Adipocyte (in vitro differentiated cells): Measurements from ENCODE around the gene PTPN18.
A peak's percentile ranks its signal among the peaks of the same experiment; 100 is the strongest.

Source experiments
- DNase-seq: peaks from one replicate; pipeline ENCODE4 v3.0.0-alpha.2; 2015; ENCODE audit warnings: low read depth
- H3K27me3 ChIP-seq: replicated peaks from 2 replicates; pipeline ENCODE4 v1.7.0; 2013; ENCODE audit warnings: mild to moderate bottlenecking, low read length, moderate library complexity; ENCODE audit not compliant: control insufficient read depth, insufficient read depth
- H3K36me3 ChIP-seq: 2 replicates; pipeline ENCODE4 v1.7.0; 2013; ENCODE audit warnings: low read length, mild to moderate bottlenecking, moderate library complexity; ENCODE audit not compliant: control insufficient read depth, insufficient read depth, severe bottlenecking
- H3K4me1 ChIP-seq: 2 replicates; pipeline ENCODE4 v1.7.0; 2013; ENCODE audit warnings: mild to moderate bottlenecking, low read length, moderate library complexity; ENCODE audit not compliant: control insufficient read depth, insufficient read depth
- H3K4me3 ChIP-seq: 2 replicates; pipeline ENCODE4 v1.7.0; 2013; ENCODE audit warnings: mild to moderate bottlenecking, low read length, moderate library complexity
- H3K9ac ChIP-seq: 2 replicates; pipeline ENCODE4 v1.7.0; 2013; ENCODE audit warnings: mild to moderate bottlenecking, low read length, moderate library complexity
- H3K9me3 ChIP-seq: 2 replicates; pipeline ENCODE4 v1.7.0; 2013; ENCODE audit warnings: mild to moderate bottlenecking, low read length, moderate library complexity; ENCODE audit not compliant: control insufficient read depth

The PTPN18 gene, protein sequence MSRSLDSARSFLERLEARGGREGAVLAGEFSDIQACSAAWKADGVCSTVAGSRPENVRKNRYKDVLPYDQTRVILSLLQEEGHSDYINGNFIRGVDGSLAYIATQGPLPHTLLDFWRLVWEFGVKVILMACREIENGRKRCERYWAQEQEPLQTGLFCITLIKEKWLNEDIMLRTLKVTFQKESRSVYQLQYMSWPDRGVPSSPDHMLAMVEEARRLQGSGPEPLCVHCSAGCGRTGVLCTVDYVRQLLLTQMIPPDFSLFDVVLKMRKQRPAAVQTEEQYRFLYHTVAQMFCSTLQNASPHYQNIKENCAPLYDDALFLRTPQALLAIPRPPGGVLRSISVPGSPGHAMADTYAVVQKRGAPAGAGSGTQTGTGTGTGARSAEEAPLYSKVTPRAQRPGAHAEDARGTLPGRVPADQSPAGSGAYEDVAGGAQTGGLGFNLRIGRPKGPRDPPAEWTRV

GRCh38 chr2:130355578-130356431 lies at the start of gene PTPN18:
TSS of gene PTPN18 (plus strand) at chr2:130356056. CDS start at chr2:130356108, 52 bp downstream.
- DNase-seq = peak; percentile 96
- Histone ChIP-seq H3K4me1 (no peaks in the 10 kb centered on the region), H3K27me3 (no peaks in the 10 kb centered on the region), H3K4me3 (peak within 1 kb of the TSS; percentile 85), H3K9me3 (no peaks in the 10 kb centered on the region), H3K9ac (peak within 1 kb of the TSS; percentile 87), H3K36me3 (no peaks in the 10 kb centered on the region)

GRCh38 chr2:130307850-130308249 lies 48.0 kb upstream of the PTPN18 start:
- Histone ChIP-seq H3K9ac (no peak overlapping the region), H3K36me3 (no peaks in the 10 kb centered on the region), H3K9me3 (no peaks in the 10 kb centered on the region), H3K27me3 (peaks cover 37% of the 10 kb centered on the region), H3K4me1 (no peaks in the 10 kb centered on the region), H3K4me3 (no peak overlapping the region)
- no peak for DNase-seq

GRCh38 chr2:130310881-130311280 lies 45.0 kb upstream of the PTPN18 start:
- Histone ChIP-seq H3K4me1 (no peaks in the 10 kb centered on the region), H3K9me3 (no peaks in the 10 kb centered on the region), H3K27me3 (peaks cover 45% of the 10 kb centered on the region), H3K4me3 (no peak overlapping the region), H3K36me3 (no peaks in the 10 kb centered on the region), H3K9ac (no peak overlapping the region)
- no peak for DNase-seq

GRCh38 chr2:130313812-130314334 lies 42.0 kb upstream of the PTPN18 start:
- Histone ChIP-seq H3K36me3 (no peaks in the 10 kb centered on the region), H3K27me3 (peaks cover 36% of the 10 kb centered on the region), H3K9ac (no peak overlapping the region), H3K4me3 (no peak overlapping the region), H3K9me3 (no peaks in the 10 kb centered on the region), H3K4me1 (no peaks in the 10 kb centered on the region)
- no peak for DNase-seq

- Histone ChIP-seq H3K4me3 (no peak overlapping the region), H3K4me1 (no peaks in the 10 kb centered on the region), H3K27me3 (peaks cover 32% of the 10 kb centered on the region), H3K36me3 (no peaks in the 10 kb centered on the region), H3K9ac (no peak overlapping the region), H3K9me3 (no peaks in the 10 kb centered on the region)
- no peak for DNase-seq
Observed at GRCh38 chr2:130314377-130314776, 41.5 kb upstream of the PTPN18 start.

DNA sequence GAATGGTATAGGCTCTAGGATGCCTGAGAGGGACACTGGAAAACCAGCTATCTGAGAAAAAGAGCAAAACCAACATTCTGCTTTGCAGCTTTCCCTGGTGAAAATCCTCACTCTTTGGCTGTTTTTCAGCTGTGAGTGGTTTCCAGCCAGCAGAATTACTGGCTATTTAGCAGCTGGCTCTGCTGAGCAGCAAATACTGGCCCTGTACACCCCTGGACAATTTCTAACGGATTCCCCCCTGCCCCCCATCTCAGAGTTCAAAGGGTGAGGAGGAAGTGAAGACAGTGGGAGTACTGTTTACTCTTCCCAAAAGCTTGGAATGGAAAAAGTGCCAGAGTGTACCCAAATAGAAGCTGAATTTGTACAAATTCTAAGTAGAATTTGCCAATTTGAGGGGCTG lies 39.3 kb upstream of the PTPN18 start:
- H3K9me3 ChIP-seq = no peaks in the 10 kb centered on the region
- H3K27me3 ChIP-seq = peaks cover 27% of the 10 kb centered on the region
- no peaks in the 10 kb centered on the region for H3K36me3 ChIP-seq
- H3K4me1 ChIP-seq = no peaks in the 10 kb centered on the region
- H3K9ac ChIP-seq = no peak overlapping the region
- DNase-seq = no peak
- no peak overlapping the region for H3K4me3 ChIP-seq

DNA sequence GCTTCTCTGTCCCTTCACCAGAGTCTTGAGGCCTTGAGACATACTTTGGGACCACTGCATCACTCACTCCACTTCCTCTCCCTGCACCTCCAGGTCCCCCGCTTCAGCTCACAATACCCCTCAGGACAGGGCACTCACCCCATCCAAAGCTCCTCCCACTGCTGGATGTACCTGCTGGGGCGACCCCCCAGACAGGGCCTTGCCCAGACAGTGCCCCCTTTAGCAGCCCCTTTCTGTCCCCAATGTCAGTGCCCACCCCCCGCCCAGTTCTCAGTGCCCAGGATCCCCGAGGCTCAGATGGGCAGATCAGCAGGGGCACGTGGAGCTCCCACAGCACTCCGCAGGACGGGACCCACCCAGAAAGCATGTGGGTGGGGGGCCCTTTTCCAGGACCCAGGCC lies 37.0 kb upstream of the PTPN18 start:
- Histone ChIP-seq H3K36me3 (no peaks in the 10 kb centered on the region), H3K27me3 (peaks cover 15% of the 10 kb centered on the region), H3K9me3 (no peaks in the 10 kb centered on the region), H3K4me3 (no peak overlapping the region), H3K9ac (no peak overlapping the region), H3K4me1 (no peaks in the 10 kb centered on the region)
- no peak for DNase-seq

GRCh38 chr2:130319536-130319935 lies 36.3 kb upstream of the PTPN18 start:
- no peak overlapping the region for H3K4me3 ChIP-seq
- DNase-seq = no peak
- H3K9ac ChIP-seq = no peak overlapping the region
- peaks cover 21% of the 10 kb centered on the region for H3K27me3 ChIP-seq
- no peaks in the 10 kb centered on the region for H3K36me3 ChIP-seq
- H3K9me3 ChIP-seq = no peaks in the 10 kb centered on the region
- H3K4me1 ChIP-seq = no peaks in the 10 kb centered on the region

DNA sequence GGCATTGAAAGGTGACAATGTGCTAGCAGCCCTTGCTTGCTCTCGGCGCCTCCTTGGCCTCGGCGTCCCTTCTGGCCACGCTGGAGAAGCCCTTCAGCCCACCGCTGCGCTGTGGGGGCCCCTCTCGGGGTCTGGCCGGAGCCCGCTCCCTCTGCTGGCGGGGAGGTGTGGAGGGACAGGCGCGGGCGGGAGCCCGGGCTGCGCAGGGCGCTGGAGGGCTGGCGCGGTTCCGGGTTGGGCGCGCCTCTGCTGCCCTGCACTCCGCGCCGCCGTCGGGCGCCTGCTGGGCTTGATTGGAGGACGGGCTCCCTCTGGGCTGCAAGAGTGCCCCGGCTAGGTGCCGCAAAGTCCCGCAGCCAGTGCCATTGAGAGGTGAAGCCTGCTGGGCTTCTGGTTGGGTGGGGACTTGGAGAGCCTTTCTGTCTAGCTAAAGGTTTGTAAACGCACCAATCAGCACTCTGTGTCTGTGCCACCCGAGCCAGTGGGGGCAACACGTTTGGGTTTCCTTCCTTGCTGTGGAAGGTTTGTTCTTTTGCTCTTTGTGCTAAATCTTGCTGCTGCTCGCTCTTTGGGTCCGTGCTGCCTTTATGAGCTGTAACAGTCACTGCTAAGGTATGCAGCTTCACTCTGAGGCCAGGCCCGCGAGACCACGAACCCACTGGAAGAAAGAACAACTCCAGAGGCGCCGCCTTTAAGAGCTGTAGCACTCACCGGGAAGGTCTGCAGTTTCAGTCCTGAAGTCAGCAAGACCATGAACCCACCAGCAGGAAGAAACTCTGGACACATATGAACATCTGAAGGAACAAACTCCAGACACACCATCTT lies 27.9 kb upstream of the PTPN18 start:
- no peak overlapping the region for H3K4me3 ChIP-seq
- peaks cover 3% of the 10 kb centered on the region for H3K4me1 ChIP-seq
- H3K9ac ChIP-seq = no peak overlapping the region

GRCh38 chr2:130328710-130329109 lies 27.1 kb upstream of the PTPN18 start:
- DNase-seq = no peak
- no peak overlapping the region for H3K9ac ChIP-seq

More for the DNA sequence above, 27.9 kb upstream of the PTPN18 start:
- peaks cover 57% of the 10 kb centered on the region for H3K27me3 ChIP-seq
- no peaks in the 10 kb centered on the region for H3K36me3 ChIP-seq
- H3K9me3 ChIP-seq = no peaks in the 10 kb centered on the region
- peak; percentile 42 for DNase-seq

More at GRCh38 chr2:130328710-130329109, 27.1 kb upstream of the PTPN18 start:
- Histone ChIP-seq H3K4me1 (peaks cover 3% of the 10 kb centered on the region), H3K4me3 (no peak overlapping the region), H3K27me3 (peaks cover 54% of the 10 kb centered on the region), H3K36me3 (no peaks in the 10 kb centered on the region), H3K9me3 (no peaks in the 10 kb centered on the region)
